GM19452 (cell line): ENCODE measurements around the gene NAAA.
"Not testable (repeated sequence)": the region's sequence is repeated elsewhere in the genome, so short reads cannot be mapped to it uniquely, and the experiment has no call there.

Source experiments
- ATAC-seq: cut with Tn5 transposase; IDR thresholded peaks from one replicate; pipeline ENCODE4 v1.9.1; 2021; ENCODE audit not compliant: unreplicated experiment

NAAA gene

DNA sequence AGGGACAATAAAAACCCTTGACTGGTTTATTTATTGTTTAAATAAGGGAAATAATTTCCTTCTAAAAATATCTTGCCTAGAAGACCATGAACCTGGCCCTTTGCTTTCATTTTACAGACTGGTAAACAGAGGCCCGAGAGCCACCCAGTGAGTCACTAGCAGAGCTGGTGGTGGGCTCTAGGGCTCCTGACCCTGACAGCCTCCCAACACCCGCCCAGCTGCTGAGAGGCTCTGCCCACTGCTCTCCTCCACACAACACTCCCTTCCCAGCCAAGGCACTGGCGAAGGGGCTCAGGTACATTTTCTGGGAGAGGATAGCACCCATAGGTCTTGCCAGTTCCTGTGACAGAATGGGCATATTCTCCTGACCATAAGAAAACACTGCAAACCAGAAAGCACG lies 20.5 kb downstream of the NAAA start:
- no peak for ATAC-seq

DNA sequence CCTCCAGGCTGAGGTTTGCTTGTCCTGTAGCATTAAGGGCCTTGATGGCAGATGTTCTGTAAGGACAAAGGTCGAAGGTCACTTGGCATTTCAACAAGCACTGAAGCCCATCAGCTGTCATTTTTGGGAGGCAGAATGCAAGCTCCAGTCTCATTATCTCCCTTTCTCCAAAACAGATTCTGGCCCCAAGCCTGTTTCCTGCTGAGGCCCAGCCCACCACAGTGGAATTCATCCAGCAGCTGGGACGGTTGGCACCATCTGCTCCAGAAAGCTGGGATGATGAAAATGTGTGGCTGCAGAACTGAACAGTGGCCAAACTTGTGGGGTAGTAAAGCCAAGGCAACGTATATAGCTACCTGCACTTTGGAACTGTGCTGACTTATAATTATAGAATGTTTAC lies 20.9 kb downstream of the NAAA start:
- ATAC-seq = no peak

DNA sequence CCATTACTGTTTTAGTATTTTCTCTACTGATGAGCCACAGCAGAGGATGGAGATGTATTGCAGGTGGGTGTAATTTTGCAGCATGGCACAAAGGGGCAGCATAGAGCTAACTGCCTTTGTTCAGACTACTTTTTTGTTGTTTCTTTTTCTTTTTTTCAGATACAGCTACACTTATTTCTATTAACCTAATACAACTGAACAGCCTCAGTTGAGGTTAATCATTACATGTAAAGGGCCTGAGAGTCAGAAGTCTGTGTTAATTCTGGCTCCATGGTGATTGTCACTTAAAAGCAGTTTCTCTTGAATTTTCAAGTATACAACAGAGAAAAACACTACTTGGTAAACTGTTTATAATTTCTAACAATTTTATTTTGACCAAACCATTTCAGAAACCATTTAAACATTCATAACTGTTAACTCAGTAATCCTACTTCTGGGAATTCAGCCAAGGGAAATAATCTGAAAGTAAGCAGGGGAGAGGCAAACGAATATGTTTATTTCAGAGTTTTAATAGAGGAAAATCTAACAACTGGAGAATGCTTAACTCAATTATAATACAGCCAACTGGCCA lies 24.6 kb downstream of the NAAA start:
- no peak for ATAC-seq

DNA sequence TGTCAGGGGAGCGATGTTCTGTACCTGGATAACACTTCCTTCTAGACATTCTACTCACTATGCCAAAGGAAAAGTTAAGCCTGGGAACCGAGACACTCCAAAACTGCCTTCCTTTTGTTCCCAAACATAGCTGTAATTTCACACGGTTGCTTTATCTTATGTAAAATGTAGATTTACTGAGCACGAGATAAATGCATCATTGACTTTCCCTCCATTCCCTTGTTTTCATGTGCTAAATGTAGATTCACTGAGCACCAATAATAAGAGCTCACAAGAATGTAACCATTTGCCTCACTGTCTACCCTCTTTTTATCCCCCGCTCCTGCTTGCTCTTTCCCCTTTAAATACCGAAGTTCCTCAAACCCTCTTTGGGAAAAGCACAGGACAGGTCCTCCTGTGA lies 27.8 kb downstream of the NAAA start:
- no peak for ATAC-seq

DNA sequence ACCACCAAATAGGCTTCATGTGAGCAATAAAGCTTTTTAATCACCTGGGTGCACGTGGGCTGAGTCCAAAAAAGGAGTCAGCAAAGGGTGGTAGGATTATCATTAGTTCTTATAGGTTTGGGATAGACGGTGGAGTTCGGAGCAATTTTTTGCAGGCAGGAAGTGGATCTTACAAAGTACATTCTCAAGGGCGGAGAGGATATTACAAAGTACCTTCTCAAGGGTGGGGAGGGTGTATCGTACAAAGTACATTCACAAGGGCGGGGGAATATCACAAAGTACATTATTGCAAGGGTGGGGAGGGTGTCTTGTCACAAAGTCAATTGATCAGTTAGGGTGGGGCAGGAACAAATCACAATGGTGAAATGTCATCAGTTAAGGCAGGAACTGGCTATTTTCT lies 30.0 kb downstream of the NAAA start:
- not testable (repeated sequence) for ATAC-seq

DNA sequence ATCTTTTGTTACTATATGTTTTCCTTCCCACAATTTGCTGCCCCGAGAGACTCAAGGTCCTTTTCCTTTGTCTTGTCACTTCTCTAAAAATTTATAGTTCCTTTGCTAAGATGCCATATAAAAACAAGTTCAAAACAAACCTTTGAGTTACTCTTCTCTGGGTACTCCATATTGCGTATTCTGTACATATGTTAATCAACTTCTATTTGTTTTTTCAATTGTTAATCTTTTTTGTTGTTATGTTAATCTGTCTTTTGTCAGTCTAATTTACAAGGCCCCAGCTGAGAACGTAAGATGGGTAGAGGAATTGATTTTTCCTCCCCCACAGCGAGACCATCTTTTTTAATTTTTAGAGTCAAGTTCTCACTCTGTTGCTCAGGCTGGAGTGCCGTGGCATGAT lies 31.4 kb downstream of the NAAA start:
- ATAC-seq = no peak

DNA sequence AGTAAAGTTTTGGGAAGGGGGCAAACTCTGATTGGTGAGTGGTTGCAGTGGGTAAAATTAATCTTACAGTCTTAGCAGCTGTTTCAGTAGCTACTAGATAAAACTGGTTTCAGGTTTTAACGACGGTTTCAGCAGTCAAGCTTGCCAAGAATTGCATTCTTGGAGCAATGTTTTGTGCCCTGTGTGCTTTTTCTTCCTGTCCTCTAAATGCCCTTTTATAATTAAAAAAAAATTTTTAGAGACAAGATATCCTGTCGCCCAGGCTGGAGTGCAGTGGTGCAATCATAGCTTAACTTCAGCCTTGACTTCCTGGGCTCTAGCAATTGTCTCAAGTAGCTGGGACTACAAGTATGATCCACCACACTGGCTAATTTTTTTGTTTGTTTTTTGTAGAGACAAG lies 32.3 kb downstream of the NAAA start:
- no peak for ATAC-seq

DNA sequence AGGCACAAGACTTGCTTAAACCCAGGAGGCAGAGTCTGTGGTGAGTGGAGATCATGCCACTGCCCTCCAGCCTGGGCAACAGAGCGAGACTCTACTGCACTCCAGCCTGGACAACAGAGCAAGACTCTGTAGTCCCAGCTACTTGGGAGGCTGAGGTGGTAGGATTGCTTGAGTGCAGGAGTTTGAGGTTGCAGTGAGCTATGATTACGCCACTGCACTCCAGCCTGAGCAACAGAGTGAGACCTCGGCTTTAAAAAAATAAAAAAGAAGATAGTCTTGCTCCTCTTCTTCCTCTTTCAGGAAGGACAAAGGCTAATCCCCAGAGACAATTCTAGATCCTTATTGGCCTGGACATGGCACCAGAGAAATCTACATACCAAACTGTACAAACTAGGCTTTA lies 32.8 kb downstream of the NAAA start:
- no peak for ATAC-seq

DNA sequence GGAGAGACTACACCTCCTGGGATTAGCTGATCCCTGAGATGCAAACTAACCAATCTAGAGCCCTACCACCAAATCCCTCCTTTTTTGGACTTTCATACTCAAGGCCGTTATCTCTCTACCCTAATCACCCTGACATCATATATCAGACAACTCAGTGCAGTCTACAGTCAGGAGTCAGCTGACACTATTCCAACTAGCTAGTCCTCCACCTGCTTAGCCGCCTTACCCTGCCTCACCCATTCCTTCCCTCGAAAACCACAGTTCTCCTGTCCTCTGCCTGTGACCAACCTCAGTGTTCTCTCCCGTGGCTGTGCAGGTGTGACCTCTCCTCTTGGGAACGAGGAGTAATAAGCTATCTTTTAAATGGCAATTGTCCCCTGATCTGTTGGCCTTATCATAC lies 36.7 kb downstream of the NAAA start:
- ATAC-seq = no peak

DNA sequence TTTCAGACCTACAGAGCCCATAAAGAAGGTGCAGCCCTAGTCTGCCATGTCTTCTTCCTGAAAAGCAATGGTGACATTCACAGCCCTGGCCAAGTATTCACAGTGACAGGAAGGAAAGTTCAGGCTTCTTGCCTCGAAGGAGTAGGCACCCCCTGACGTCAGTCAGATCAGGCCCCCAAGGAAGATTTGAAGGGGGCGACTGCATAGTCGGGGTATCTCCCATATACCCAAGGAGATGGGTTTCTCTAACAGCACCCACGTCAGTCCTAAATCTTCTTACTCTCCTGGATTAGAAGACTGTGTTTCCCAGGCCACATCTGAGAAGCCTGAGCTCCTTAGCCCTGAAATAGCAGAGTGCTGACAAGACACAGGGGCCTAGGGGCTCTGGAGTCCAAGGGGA lies 38.5 kb downstream of the NAAA start, which contains the start of gene PPEF2:
Gene PPEF2 (minus strand): TSS at position 101 of the 400 bp plus-strand sequence. CDS start 6,127 bp downstream, outside the sequence.
- no peak for ATAC-seq

DNA sequence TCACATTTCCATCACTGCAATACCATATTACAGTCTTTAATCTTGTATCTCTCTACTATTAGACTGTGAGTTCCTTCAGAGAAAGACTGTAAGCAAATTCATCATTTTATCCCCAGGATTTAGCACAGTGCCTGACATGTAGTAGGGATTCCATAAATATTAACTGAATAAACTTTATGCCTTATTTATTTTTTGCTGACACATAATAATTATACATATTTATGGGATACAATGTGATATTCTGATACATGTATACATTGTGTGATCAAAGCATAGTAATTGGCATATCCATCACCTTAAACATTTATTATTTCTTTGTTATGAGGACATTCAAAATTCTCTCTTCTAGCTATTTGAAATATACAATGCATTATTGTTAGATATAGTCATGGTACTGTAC lies 42.3 kb downstream of the NAAA start:
- no peak for ATAC-seq

DNA sequence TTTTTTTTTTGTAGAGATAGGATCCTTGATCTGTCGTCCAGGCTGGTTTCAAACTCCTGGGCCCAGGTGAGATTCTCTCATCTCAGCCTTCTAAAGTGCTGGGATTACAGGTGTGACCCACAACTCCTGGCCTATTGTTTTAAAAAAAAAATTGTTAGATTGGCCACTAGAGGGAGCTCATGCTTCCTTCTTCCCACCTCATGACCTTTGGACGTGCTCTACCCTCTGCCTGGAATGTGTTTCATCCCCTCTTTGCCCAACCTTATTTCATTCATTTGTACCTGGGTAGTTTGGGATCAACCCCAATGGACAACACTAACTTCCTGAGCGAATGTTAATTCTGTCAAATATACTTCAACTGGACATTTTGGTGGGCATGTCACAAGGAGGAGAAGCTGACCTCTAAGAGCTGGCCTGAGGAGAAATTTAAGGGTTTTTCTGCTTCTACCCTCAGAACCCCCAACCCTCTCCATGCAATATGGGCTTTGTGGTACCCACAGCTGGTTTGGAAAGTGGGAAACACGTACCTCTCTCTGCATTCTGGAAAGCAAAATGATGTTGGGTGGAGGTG lies 45.0 kb downstream of the NAAA start:
- no peak for ATAC-seq

DNA sequence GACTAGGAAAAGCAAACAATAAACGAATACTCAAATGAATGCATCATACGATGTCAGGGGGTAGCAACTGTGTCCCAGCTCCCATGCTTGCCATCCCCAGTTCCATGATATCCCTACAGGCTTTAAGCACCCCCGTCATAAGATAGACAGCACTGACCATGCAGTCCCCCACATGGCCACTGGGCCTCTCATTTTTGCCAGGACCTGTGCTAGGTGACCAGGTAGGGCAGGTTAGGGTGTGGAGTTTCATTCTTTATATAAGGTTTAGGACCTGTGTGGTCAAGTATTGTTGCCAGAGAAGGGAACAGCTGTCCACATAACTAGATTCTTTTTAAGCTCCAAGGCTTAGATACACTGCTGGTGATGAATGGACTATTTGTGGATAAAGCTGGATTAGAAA lies 48.3 kb downstream of the NAAA start:
- ATAC-seq = no peak

DNA sequence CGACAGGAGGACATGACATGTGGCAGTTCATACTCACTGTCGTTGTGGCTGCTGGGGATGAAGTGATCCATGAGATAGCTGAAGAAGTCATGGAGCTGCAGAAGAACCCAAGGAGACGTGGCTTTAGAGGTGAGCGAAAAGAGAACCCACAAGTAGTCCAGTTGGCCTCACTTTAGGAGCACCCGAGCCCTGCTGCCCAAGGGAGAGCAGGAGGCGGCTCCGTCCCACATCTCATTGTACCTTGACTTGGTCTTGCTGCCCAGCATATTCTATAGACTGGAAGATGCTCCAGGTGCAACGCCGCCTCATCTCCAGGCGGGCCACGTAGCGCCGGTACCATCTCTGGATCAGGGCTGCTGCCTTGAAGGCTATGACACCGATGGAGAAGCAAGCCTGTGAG lies 49.2 kb downstream of the NAAA start:
- ATAC-seq = no peak

DNA sequence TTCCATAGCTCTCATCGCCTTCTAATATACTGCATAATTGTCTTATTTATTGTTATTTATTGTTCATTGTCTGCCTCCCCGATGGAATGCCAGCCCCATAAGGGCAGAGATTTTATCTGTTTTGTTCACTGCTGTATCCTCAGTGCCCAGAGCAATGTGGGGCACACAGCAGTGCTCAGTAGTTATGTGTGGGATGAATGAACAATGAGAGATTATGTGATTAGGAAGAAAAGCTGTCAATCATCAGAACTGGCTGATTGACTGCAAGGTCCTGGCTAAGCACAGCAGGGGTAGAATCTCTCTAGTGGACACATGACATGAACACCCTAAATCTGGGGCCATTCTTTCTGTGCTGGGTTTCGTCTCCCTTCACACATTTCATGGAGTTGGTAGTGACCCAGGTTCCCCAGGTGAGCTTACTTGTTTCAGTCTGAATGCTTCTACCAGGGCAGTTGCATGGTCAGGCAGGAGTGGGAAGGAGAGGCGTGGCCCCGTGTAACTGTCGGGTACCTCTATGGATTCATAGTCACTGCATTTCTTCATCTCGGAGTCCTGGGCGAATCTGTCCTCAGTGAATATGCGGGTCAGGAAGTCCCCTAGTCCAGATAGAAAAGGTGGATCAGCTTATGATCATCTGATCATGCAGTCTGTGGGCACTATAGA lies 51.1 kb downstream of the NAAA start:
- no peak for ATAC-seq

DNA sequence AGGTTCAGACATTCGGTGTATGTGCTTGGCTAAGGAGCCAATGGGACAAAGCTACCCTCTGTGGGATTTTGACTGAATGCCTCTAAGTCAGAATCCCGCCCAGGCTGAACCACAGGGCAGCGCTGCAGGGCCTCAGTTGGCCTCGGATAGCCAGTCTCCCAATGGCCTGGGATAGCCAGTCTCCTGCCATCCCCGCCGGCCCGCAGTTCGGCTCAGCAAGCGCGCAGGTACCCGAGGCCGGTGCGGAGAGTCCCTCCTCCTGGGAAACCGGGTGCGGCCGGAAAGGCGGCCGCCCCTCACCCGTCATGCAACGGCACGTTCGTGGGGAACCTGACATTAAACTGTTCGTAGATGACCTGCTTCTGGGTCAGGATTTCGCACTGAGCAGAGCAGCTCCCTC lies 54.7 kb downstream of the NAAA start:
- ATAC-seq = no peak

DNA sequence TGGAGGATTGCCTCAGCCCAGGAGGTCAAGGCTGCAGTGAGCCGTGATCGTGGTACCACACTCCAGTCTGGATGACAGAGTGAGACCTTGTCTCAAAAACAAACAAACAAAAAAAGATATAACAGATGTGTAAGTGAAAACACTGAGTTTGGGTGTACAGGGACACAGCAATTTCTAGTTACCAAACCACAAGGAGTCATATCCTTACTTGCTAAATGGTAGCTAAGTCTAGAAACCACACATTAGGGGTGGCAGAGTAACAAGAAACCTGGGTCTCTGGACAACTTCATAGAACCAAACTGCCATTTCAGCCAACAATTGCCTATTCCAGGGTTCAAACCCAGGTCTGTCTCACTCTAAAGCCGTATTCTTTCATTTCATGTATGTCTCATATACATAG lies 59.3 kb downstream of the NAAA start:
- no peak for ATAC-seq

DNA sequence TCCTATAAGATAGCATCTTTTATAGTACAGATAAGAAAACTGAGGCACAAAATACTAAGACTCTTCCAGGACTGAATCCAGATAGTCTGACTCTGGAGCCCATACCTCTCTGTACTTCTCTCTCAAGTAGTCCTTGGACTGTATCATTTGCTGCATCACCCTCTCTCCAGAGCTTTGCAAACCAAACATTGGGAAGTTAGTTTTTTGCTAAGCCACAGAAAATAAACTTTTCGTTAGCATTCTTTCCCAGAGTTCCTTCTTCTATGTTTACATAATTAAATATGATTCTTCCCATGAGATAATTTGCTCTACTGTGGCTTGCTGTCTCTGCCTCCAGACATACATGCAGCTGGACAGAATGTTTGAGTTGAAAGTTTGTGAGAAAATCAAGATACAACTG lies 60.5 kb downstream of the NAAA start:
- ATAC-seq = no peak

DNA sequence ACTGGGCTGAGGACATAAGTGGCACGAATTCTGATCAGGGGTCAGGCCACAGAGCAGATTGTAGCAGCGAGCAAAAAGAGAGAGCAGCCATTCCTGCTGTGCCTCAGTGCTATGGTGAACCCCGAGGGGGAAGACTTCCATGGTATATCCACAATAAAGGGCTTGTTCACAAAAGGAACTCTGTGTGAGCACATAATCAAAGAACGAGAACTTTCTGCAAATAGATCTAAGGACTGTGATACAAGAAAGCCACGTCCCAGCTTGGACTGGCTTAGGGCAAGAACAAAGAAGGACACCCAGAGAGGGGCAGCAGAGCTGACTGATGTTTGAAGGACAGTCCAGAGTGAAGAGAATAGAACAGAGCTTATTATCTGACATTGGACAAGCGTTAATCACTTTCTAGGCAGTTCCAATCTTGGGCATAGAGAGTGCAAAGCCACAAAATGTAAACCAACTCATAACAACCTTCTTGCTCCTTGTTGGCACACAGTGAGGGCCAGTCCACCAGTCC lies 62.5 kb downstream of the NAAA start:
- ATAC-seq = no peak

DNA sequence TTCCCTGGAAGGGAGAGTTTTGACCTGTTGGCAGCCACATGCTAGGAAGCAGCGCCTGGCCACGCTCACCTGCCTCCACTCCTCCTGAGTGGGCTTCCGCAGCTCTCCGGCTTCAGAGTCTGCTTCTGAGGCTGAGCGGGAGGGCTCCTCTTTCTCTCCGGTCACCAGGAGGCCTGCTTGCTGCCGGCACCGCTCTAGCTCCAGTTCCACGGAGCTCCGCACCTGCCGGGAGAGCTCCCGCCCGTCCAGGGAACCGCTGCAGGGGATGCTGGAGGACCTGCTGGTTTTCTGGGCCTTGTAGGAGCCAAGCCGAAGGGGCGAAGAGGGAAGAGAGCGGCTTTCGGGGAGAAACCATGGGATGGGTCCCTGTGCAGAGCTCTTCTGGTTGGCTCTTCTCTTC lies 64.6 kb downstream of the NAAA start:
- no peak for ATAC-seq

DNA sequence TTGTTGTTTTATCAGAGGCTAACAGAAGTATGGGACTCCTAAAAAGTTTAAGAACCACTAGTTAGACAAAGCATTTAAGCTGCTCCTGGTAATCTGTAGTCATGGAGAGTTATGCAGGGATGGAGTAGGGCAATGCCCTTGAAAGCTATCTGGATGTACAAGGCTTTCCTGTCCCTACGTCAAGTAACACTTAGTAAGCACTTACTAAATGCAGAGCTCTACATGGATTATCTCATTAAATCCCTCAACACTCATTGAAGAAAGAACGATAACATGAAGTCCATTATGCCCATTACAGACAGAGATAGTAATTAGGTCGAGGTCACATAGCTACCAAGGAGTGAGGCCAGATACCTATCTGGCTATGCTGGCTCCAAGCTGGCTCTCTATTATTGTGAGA lies 71.7 kb downstream of the NAAA start:
- no peak for ATAC-seq

DNA sequence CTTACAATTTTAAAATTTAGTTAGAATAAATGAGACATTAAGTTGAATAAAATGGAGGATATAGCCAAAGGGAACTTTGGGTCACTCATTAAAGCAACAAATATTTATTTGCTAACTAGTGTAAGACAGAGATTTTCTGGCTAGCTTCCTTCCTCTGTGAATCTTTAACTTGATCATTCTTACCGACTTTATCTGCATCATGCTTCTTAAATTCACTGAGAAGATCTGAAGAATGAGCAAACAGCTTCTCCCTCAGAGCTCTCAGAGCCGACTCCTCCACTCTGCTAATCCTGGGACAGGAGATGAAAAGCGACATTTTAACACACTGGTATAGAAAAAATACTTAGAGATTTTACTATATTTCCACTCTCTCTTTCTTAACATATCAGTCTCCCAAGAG lies 73.7 kb downstream of the NAAA start:
- no peak for ATAC-seq
